Measurements from ENCODE around the gene COPZ2. TPM values are rescaled to one million over a fixed set of nuclear protein-coding genes. Genes with fewer than 3 reads are reported as not detected.
"Not testable (repeated sequence)": the region's sequence is repeated elsewhere in the genome, so short reads cannot be mapped to it uniquely, and the experiment has no call there.

Gene COPZ2
- polyA plus RNA-seq, 1 of the 3 experiments (the other 2 are of a cell fraction): 36.9 TPM

GRCh38 chr17:47989159-47989558 lies 48.4 kb downstream of the COPZ2 start:
- Histone ChIP-seq H3K36me3 (replicated peaks in 1 of 2; ENCODE audit: control insufficient read depth in 1 of 2, insufficient read depth in 2 of 2, low read length in 1 of 2) (no peaks in the 10 kb centered on the region), H3K27ac (ENCODE audit: low read depth in 2 of 2, low read length in 1 of 2) (peak overlapping the region in 1 of 2 experiments; percentile 2; a peak in 2 of 4 replicates), H3K4me1 (ENCODE audit: control insufficient read depth in 1 of 2, insufficient read depth in 2 of 2, low read depth in 1 of 2, low read length in 1 of 2) (peaks cover 13 to 59% of the 10 kb centered on the region in 2 experiments), H3F3A (replicated peaks; ENCODE audit: insufficient read depth) (no peaks in the 10 kb centered on the region), H4K20me1 (ENCODE audit: insufficient read depth) (no peaks in the 10 kb centered on the region), H3K9me3 (no peaks in the 10 kb centered on the region), H2AFZ (ENCODE audit: low read depth) (no peak overlapping the region), H3K9me2 (no peaks in the 10 kb centered on the region), H3K27me3 (ENCODE audit: insufficient read depth) (no peaks in the 10 kb centered on the region), H3K4me2 (no peak overlapping the region), H3K79me2 (ENCODE audit: insufficient read depth) (no peaks in the 10 kb centered on the region), H3K9ac (no peak overlapping the region), H3K4me3 (ENCODE audit: low read depth in 2 of 2, low read length in 1 of 2) (no peak overlapping the region)
- ChIA-PET CTCF (interaction anchor here (1.3 to 41.8 kb wide), 5 partner anchors 4 to 100 kb away, joined by 3 to 1752 read pairs (median 479); no protein-coding TSS in a partner anchor), POLR2A (interaction anchor here (0.8 to 2.2 kb wide), 3 partner anchors 14 to 60 kb away, joined by 3 to 6 read pairs (median 6); partner anchors contain the start of gene NFE2L1)
- WGBS (ENCODE audit: low lambda C conversion rate): 90% methylated on average over 10 of the region's 10 CpGs
- TF ChIP-seq RFX5 (IDR thresholded peaks at IDR 0.05; ENCODE audit: low read length): no peak
- no peak for TF ChIP-seq USF2 (IDR thresholded peaks at IDR 0.05; ENCODE audit: borderline replicate concordance, low read depth, low read length)
- no peak for TF ChIP-seq JUND (IDR thresholded peaks at IDR 0.05)
- TF ChIP-seq ELF1 (IDR thresholded peaks at IDR 0.05): no peak
- TF ChIP-seq FOSL2 (IDR thresholded peaks at IDR 0.05; ENCODE audit: borderline replicate concordance, low read depth): no peak
- TF ChIP-seq SIN3A (IDR thresholded peaks at IDR 0.05; ENCODE audit: borderline replicate concordance, low read depth, low read length): no peak
- TF ChIP-seq NRF1 (IDR thresholded peaks at IDR 0.05; ENCODE audit: low read depth, low read length): no peak
- no peak for TF ChIP-seq RAD21 (IDR thresholded peaks at IDR 0.05; ENCODE audit: low read length)
- no peak for TF ChIP-seq TAF1 (IDR thresholded peaks at IDR 0.05; ENCODE audit: borderline replicate concordance, low read depth, low read length)
- TF ChIP-seq EP300 (IDR thresholded peaks at IDR 0.05; ENCODE audit: borderline replicate concordance in 1 of 2, low read depth in 1 of 2, low read length in 1 of 2): no peak
- no peak for TF ChIP-seq REST (IDR thresholded peaks at IDR 0.05; ENCODE audit: low read depth, low read length)
- no peak for TF ChIP-seq GATA2 (CRISPR knock-in tag; IDR thresholded peaks at IDR 0.05)
- TF ChIP-seq RXRA (IDR thresholded peaks at IDR 0.05; ENCODE audit: borderline replicate concordance, low read depth): no peak
- TF ChIP-seq ZBTB33 (IDR thresholded peaks at IDR 0.05; ENCODE audit: borderline replicate concordance, low read depth): no peak
- no peak for TF ChIP-seq MAX (IDR thresholded peaks at IDR 0.05; ENCODE audit: low read depth)
- no peak for DNase-seq

- ChIA-PET POLR2A (interaction anchor here (0.8 to 2.2 kb wide), 4 partner anchors 14 to 60 kb away, joined by 3 to 6 read pairs (median 6); partner anchors contain the start of genes CDK5RAP3 and NFE2L1), CTCF (interaction anchor here (1.3 to 41.8 kb wide), 4 partner anchors 4 to 42 kb away, joined by 4 to 1752 read pairs (median 479); no protein-coding TSS in a partner anchor)
- not testable (repeated sequence) for H3K9ac ChIP-seq; H3K36me3 ChIP-seq (replicated peaks in 1 of 2; ENCODE audit: control insufficient read depth in 1 of 2, insufficient read depth in 2 of 2, low read length in 1 of 2); H4K20me1 ChIP-seq (ENCODE audit: insufficient read depth); H3K4me2 ChIP-seq; DNase-seq; H3K27me3 ChIP-seq (ENCODE audit: insufficient read depth); H3K4me3 ChIP-seq (ENCODE audit: low read depth in 2 of 2, low read length in 1 of 2); H3K9me3 ChIP-seq; H2AFZ ChIP-seq (ENCODE audit: low read depth); H3K9me2 ChIP-seq; H3K79me2 ChIP-seq (ENCODE audit: insufficient read depth); H3F3A ChIP-seq (replicated peaks; ENCODE audit: insufficient read depth)
- Histone ChIP-seq H3K4me1 (ENCODE audit: control insufficient read depth in 1 of 2, insufficient read depth in 2 of 2, low read depth in 1 of 2, low read length in 1 of 2) (peaks cover 13 to 61% of the 10 kb centered on the region in 2 experiments), H3K27ac (ENCODE audit: low read depth in 2 of 2, low read length in 1 of 2) (peak overlapping the region in 1 of 2 experiments; percentile 2; a peak in 2 of 4 replicates)
- WGBS (ENCODE audit: low lambda C conversion rate): 93% methylated on average over 1 of the region's 1 CpG
Measured at GRCh38 chr17:47988445-47988844, 49.2 kb downstream of the COPZ2 start.

Data from SK-N-SH (cell line).